ENCODE measurements around the gene CYLD. TPM values are rescaled to one million over a fixed set of nuclear protein-coding genes. Genes with fewer than 3 reads are reported as not detected.

The CYLD gene
- total RNA-seq, 4 donors from 2014 or later: 79.2 to 180 (median 92.4) TPM

DNA sequence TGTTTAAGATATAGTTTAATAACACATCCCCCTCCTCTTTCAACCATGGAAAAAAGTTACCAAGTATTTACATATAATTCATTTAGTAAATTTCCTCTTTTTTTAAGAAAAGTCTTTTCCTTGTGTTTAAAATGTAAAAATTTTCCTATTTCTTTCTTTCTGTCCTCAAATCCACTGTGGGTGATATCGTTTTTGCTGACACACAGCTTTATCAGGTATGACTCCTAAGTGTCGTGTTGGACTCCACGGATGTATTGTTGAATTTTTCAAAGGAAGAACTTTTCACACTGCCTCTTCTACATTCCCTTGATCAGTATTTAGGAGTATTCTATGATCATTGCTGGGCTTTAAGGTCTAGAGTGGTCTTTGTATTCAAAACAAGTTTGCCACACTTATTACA lies 33.1 kb downstream of the CYLD start:
- no peaks in the 10 kb centered on the region for H3K9me3 ChIP-seq
- intact Hi-C loops (cut with DNase I): no loop called here
- H3K4me3 ChIP-seq (replicated peaks in 1 of 3): no peak overlapping the region
- no peak for DNase-seq
- WGBS, 2 donors: 93 to 95% methylated on average over 3 of the region's 3 CpGs
- TF ChIP-seq, protein P1, sequence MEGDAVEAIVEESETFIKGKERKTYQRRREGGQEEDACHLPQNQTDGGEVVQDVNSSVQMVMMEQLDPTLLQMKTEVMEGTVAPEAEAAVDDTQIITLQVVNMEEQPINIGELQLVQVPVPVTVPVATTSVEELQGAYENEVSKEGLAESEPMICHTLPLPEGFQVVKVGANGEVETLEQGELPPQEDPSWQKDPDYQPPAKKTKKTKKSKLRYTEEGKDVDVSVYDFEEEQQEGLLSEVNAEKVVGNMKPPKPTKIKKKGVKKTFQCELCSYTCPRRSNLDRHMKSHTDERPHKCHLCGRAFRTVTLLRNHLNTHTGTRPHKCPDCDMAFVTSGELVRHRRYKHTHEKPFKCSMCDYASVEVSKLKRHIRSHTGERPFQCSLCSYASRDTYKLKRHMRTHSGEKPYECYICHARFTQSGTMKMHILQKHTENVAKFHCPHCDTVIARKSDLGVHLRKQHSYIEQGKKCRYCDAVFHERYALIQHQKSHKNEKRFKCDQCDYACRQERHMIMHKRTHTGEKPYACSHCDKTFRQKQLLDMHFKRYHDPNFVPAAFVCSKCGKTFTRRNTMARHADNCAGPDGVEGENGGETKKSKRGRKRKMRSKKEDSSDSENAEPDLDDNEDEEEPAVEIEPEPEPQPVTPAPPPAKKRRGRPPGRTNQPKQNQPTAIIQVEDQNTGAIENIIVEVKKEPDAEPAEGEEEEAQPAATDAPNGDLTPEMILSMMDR (IDR thresholded peaks at IDR 0.05): no peak
- no peak for TF ChIP-seq POLR2A (IDR thresholded peaks at IDR 0.05)
- H3K27me3 ChIP-seq: no peaks in the 10 kb centered on the region
- H3K27ac ChIP-seq: no peak overlapping the region
- peaks cover 5 to 10% of the 10 kb centered on the region in 2 donors for H3K36me3 ChIP-seq
- no peaks in the 10 kb centered on the region for H3K4me1 ChIP-seq

DNA sequence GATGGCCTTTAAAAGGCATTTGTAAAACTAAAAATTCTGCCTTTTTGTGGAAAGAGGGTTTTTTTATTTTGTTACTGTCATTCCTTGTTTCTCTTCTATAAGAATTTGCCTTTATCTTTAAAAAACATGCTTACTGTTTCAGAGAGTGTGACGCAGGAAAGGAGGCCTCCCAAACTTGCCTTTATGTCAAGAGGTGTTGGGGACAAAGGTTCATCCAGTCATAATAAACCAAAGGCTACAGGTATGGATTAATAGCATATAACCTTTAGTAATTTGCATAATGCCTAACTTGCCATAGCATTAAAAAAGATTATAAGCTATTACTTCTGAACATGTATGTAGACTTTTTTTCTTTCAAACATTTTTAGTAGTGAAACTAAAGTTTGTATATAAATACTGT lies 34.2 kb downstream of the CYLD start:
- intact Hi-C loops (cut with DNase I): no loop called here
- H3K27ac ChIP-seq: no peak overlapping the region
- WGBS, 2 donors: 85 to 91% methylated on average over 1 of the region's 1 CpG
- no peaks in the 10 kb centered on the region for H3K9me3 ChIP-seq
- H3K27me3 ChIP-seq: no peaks in the 10 kb centered on the region
- H3K36me3 ChIP-seq: peaks cover 10 to 11% of the 10 kb centered on the region in 2 donors
- no peak overlapping the region for H3K4me3 ChIP-seq (replicated peaks in 1 of 3)
- no peaks in the 10 kb centered on the region for H3K4me1 ChIP-seq
- TF ChIP-seq, protein P1 (IDR thresholded peaks at IDR 0.05): no peak
- no peak for TF ChIP-seq POLR2A (IDR thresholded peaks at IDR 0.05)
- no peak for DNase-seq

DNA sequence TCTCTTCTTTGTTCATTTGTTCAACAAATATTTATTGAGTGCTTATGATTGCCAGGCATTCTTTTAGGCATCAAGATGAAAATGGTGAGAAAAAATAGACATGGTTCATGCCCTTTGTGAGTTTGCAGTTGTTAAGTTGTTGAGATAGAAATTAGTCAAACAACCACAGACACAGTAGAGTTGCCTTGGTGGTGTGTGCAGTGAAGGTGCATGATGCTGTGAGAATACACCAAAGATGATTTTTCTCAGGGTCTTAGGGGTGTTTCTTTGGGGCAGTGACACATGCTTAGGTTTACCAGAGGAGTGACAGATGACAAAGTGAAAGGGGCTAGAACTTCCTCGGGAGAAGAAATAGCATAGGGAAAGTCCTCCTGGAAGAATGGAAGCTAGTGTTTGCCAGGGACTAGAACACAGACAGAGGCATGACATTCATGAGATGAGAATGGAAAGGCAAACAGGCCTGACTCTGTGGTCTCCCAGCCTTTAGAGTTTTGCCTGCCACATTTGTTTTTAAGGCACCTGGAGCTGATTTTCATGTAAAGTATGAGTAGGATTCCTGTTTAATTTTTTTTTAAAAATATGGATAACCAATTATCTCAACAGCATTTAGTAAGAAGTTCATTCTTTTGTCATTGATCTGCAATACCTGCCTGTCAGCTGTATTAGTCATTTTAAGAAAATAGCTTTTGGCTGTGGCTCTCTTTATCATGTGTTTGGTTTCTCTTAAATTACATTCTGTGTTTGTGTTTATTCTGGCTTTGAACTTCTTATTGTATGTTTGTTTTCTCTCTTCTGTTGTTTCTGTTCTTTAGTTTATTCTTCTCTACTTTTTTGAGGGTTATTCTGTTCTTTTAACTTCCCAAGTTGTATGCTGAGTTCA lies 36.6 kb downstream of the CYLD start:
- H3K4me1 ChIP-seq: no peaks in the 10 kb centered on the region
- no peak for DNase-seq
- TF ChIP-seq POLR2A (IDR thresholded peaks at IDR 0.05): no peak
- TF ChIP-seq, protein P1 (IDR thresholded peaks at IDR 0.05): no peak
- 33 to 38% methylated on average over 1 of the region's 1 CpG for WGBS, 2 donors
- H3K4me3 ChIP-seq (replicated peaks in 1 of 3): no peak overlapping the region
- H3K9me3 ChIP-seq: no peaks in the 10 kb centered on the region
- H3K36me3 ChIP-seq: peaks cover 17 to 19% of the 10 kb centered on the region in 2 donors
- H3K27ac ChIP-seq: no peak overlapping the region
- H3K27me3 ChIP-seq: no peaks in the 10 kb centered on the region
- intact Hi-C loops (cut with DNase I): no loop called here

DNA sequence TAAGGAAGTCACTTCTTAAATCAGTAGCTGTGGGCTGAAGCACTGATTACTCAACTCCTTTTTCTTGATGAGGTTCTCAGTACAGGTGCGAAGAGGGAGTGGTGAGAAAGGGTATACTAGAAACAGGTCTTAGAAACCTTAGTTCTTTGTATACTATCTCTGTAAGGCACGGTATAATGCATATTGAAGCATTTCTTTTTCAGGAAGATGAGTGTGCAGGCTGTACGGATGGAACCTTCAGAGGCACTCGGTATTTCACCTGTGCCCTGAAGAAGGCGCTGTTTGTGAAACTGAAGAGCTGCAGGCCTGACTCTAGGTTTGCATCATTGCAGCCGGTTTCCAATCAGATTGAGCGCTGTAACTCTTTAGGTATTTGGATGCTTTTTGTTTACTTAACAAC lies 39.2 kb downstream of the CYLD start:
- no peaks in the 10 kb centered on the region for H3K9me3 ChIP-seq
- H3K36me3 ChIP-seq: peaks cover 20 to 22% of the 10 kb centered on the region in 2 donors
- H3K4me1 ChIP-seq: no peaks in the 10 kb centered on the region
- intact Hi-C loops (cut with DNase I): no loop called here
- TF ChIP-seq, protein P1 (IDR thresholded peaks at IDR 0.05): no peak
- TF ChIP-seq POLR2A (IDR thresholded peaks at IDR 0.05): no peak
- H3K4me3 ChIP-seq (replicated peaks in 1 of 3): no peak overlapping the region
- no peaks in the 10 kb centered on the region for H3K27me3 ChIP-seq
- no peak for DNase-seq
- H3K27ac ChIP-seq: no peak overlapping the region
- 80% methylated on average over 7 of the region's 7 CpGs for WGBS, 2 donors

DNA sequence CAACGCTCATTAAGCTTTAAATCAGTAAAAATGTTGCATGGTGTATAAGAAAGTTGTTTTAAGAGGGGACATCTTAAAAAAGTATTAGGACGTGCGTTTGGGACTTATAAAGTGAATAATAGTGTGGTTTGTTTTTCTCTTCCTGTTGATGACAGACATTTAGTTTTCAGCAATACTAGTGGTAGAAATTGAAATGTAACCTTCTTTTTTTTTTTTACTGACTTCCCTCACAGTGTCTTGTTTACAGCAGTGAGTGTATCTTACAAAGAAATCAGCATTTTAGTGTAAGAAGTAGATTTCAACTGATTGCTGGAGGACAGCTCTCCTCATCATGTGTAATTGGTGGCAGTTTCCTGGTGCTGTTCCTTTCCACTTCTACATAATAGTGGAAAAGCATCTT lies 39.6 kb downstream of the CYLD start:
- H3K27ac ChIP-seq: no peak overlapping the region
- WGBS, 2 donors: 86 to 91% methylated on average over 3 of the region's 3 CpGs
- H3K4me3 ChIP-seq (replicated peaks in 1 of 3): no peak overlapping the region
- TF ChIP-seq, protein P1 (IDR thresholded peaks at IDR 0.05): no peak
- TF ChIP-seq POLR2A (IDR thresholded peaks at IDR 0.05): no peak
- intact Hi-C loops (cut with DNase I): no loop called here
- H3K36me3 ChIP-seq: peaks cover 20 to 22% of the 10 kb centered on the region in 2 donors
- H3K9me3 ChIP-seq: no peaks in the 10 kb centered on the region
- no peaks in the 10 kb centered on the region for H3K4me1 ChIP-seq
- no peak for DNase-seq
- H3K27me3 ChIP-seq: no peaks in the 10 kb centered on the region
